ENCODE results near the gene PXDN. TPM values are rescaled to one million over a fixed set of nuclear protein-coding genes. Genes with fewer than 3 reads are reported as not detected.

PXDN gene
- total and polyA plus RNA-seq, 2 of the 13 experiments (the other 11 are each of a cell fraction or from before 2014, with no cell fraction given): not detected

- H4K20me1 ChIP-seq (ENCODE audit: insufficient read depth, low read length): no peaks in the 10 kb centered on the region
- no peaks in the 10 kb centered on the region for H3K4me1 ChIP-seq (ENCODE audit: insufficient read depth, low read length)
- no peak overlapping the region for H3K9ac ChIP-seq (ENCODE audit: insufficient read depth, low read depth, low read length)
- FAIRE-seq (no peak), ATAC-seq (no peak), DNase-seq (ENCODE audit: low spot score) (no peak)
- no peaks in the 10 kb centered on the region for H3K9me3 ChIP-seq (ENCODE audit: low read length)
- CTCF ChIA-PET (ENCODE audit: low intra/inter-chr PET ratio, low total read pairs): no interaction called here
- H3K4me2 ChIP-seq (ENCODE audit: low read depth, low read length): no peak overlapping the region
- H3K4me3 ChIP-seq (replicated peaks in 1 of 3; ENCODE audit: insufficient read depth in 1 of 3, low read depth in 2 of 3, low read length in 3 of 3): no peak overlapping the region
- BruUV-seq (replicated peaks): no TSS peak
- H3K27me3 ChIP-seq (ENCODE audit: control insufficient read depth in 1 of 2, insufficient read depth in 2 of 2, low read length in 2 of 2): peaks cover 12 to 70% of the 10 kb centered on the region in 2 experiments
- WGBS (ENCODE audit: low lambda C conversion rate): 8% methylated on average over 18 of the region's 21 CpGs
- H2AFZ ChIP-seq (ENCODE audit: low read length): no peak overlapping the region
- POLR2A ChIA-PET: no interaction called here
- in situ Hi-C loops (cut with HindIII; ENCODE audit: extremely low pct_ligation_motif_present, low pct_unique_long_range_greater_than_20kb) (no loop called here), intact Hi-C loops (cut with micrococcal nuclease; ENCODE audit: unreplicated experiment) (no loop called here)
- H3K79me2 ChIP-seq (ENCODE audit: insufficient read depth, low read length): no peaks in the 10 kb centered on the region
- no peaks in the 10 kb centered on the region for H3K36me3 ChIP-seq (replicated peaks in 1 of 2; ENCODE audit: control insufficient read depth in 1 of 2, insufficient read depth in 2 of 2, low read length in 2 of 2)
- no peak overlapping the region for H3K27ac ChIP-seq (ENCODE audit: extremely low read length, insufficient read depth, low read length)
- no peak for TF ChIP-seq CENPT (CRISPR knock-in tag; IDR thresholded peaks at IDR 0.05; ENCODE audit: low read depth)
- TF ChIP-seq ZNF550 (CRISPR knock-in tag; IDR thresholded peaks at IDR 0.05; ENCODE audit: borderline replicate concordance): no peak
- TF ChIP-seq TP53 (CRISPR knock-in tag; conservative IDR thresholded peaks at IDR 0.05): no peak
- no peak for TF ChIP-seq SOX6 (IDR thresholded peaks at IDR 0.05)
- no peak for TF ChIP-seq SOX6 (CRISPR knock-in tag; IDR thresholded peaks at IDR 0.05)
- TF ChIP-seq ZNF775 (CRISPR knock-in tag; IDR thresholded peaks at IDR 0.05; ENCODE audit: borderline replicate concordance): no peak
- TF ChIP-seq, protein P1, sequence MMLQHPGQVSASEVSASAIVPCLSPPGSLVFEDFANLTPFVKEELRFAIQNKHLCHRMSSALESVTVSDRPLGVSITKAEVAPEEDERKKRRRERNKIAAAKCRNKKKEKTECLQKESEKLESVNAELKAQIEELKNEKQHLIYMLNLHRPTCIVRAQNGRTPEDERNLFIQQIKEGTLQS (CRISPR knock-in tag; IDR thresholded peaks at IDR 0.05): no peak
- TF ChIP-seq NFE2L1 (CRISPR knock-in tag; IDR thresholded peaks at IDR 0.05; ENCODE audit: borderline replicate concordance): no peak
- TF ChIP-seq, protein P2, sequence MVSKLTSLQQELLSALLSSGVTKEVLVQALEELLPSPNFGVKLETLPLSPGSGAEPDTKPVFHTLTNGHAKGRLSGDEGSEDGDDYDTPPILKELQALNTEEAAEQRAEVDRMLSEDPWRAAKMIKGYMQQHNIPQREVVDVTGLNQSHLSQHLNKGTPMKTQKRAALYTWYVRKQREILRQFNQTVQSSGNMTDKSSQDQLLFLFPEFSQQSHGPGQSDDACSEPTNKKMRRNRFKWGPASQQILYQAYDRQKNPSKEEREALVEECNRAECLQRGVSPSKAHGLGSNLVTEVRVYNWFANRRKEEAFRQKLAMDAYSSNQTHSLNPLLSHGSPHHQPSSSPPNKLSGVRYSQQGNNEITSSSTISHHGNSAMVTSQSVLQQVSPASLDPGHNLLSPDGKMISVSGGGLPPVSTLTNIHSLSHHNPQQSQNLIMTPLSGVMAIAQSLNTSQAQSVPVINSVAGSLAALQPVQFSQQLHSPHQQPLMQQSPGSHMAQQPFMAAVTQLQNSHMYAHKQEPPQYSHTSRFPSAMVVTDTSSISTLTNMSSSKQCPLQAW (CRISPR knock-in tag; IDR thresholded peaks at IDR 0.05): no peak
- no peak for TF ChIP-seq FOXK1 (CRISPR knock-in tag; IDR thresholded peaks at IDR 0.05; ENCODE audit: borderline replicate concordance, low read depth)
- no peak for TF ChIP-seq KLF6 (CRISPR knock-in tag; IDR thresholded peaks at IDR 0.05)
- no peak for TF ChIP-seq SRSF4 (IDR thresholded peaks at IDR 0.05; ENCODE audit: low read depth, low read length, poor library complexity, severe bottlenecking)
- no peak for TF ChIP-seq CSRNP1 (CRISPR knock-in tag; IDR thresholded peaks at IDR 0.05)
- no peak for TF ChIP-seq UBTF (CRISPR knock-in tag; IDR thresholded peaks at IDR 0.05)
- TF ChIP-seq, protein P3, sequence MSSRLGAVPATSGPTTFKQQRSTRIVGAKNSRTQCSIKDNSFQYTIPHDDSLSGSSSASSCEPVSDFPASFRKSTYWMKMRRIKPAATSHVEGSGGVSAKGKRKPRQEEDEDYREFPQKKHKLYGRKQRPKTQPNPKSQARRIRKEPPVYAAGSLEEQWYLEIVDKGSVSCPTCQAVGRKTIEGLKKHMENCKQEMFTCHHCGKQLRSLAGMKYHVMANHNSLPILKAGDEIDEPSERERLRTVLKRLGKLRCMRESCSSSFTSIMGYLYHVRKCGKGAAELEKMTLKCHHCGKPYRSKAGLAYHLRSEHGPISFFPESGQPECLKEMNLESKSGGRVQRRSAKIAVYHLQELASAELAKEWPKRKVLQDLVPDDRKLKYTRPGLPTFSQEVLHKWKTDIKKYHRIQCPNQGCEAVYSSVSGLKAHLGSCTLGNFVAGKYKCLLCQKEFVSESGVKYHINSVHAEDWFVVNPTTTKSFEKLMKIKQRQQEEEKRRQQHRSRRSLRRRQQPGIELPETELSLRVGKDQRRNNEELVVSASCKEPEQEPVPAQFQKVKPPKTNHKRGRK (CRISPR knock-in tag; IDR thresholded peaks at IDR 0.05): no peak
- TF ChIP-seq ZNF17 (CRISPR knock-in tag; IDR thresholded peaks at IDR 0.05): no peak
Measured at GRCh38 chr2:1660656-1661640, 83.4 kb downstream of the PXDN start.
